ENCODE measurements around the gene ITGB5. TPM values are rescaled to one million over a fixed set of nuclear protein-coding genes. Genes with fewer than 3 reads are reported as not detected.

ITGB5 gene
- total RNA-seq, 1 donor from 2014 or later = not detected

DNA sequence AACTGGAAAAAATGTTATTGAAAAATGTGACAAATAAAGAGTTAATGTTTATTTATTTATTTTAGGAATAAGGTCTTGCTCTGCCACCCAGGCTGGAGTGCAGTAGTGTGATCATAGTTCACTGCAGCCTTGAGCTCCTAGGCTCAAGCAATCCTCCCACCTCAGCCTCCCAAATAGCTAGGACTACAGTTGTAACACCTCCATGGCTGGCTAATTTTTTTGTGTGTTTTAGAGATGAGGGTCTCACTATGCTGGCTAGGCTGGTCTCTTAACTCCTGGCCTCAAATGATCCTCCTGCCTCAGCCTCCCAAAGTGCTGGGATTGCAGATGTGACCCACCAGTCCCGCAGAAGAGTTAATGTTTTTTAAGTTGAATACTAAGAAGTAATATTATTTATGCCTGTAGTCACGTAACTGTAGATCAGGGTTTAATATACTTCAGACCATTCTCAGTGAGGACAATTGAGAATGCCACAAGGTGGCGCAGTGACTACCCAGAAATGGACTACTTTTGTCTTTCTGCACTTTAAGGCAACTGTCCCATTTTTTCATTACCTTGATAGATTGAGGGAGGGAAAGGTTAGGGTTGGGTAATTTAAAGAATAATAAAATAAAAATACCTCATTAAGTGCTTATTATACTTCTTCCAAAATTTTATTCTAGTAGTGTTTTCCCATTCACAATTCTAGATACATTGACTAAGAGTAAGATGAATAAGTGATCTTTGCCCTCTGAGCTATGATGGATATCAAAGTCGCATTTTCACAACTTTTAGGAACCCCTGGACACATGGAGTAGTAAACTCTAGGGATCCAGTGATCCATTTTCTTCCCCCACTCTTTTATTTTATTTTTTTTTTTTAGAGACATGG is 41.4 kb upstream of the ITGB5 start:
- H3K36me3 Mint-ChIP-seq (ENCODE audit: low read depth) = no peaks in the 10 kb centered on the region
- intact Hi-C loops (cut with micrococcal nuclease) = loop anchor here (1.0 to 10.0 kb wide), 5 partner anchors 69 to 659 kb away; no protein-coding TSS in a partner anchor
- peaks cover 10% of the 10 kb centered on the region for H3K27me3 Mint-ChIP-seq
- H3K27ac Mint-ChIP-seq = no peak overlapping the region
- TF ChIP-seq, protein P1, sequence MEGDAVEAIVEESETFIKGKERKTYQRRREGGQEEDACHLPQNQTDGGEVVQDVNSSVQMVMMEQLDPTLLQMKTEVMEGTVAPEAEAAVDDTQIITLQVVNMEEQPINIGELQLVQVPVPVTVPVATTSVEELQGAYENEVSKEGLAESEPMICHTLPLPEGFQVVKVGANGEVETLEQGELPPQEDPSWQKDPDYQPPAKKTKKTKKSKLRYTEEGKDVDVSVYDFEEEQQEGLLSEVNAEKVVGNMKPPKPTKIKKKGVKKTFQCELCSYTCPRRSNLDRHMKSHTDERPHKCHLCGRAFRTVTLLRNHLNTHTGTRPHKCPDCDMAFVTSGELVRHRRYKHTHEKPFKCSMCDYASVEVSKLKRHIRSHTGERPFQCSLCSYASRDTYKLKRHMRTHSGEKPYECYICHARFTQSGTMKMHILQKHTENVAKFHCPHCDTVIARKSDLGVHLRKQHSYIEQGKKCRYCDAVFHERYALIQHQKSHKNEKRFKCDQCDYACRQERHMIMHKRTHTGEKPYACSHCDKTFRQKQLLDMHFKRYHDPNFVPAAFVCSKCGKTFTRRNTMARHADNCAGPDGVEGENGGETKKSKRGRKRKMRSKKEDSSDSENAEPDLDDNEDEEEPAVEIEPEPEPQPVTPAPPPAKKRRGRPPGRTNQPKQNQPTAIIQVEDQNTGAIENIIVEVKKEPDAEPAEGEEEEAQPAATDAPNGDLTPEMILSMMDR (IDR thresholded peaks at IDR 0.05) = no peak
- DNase-seq (no peak), ATAC-seq (ENCODE audit: low read depth) (no peak)
- no peaks in the 10 kb centered on the region for H3K4me1 Mint-ChIP-seq
- H3K4me3 Mint-ChIP-seq = no peak overlapping the region
- POLR2A ChIA-PET = interaction anchor here (0.5 kb wide), 1 partner anchor 457 kb away, joined by 3 read pairs; no protein-coding TSS in a partner anchor
- CTCF ChIA-PET = interaction anchor here (0.6 to 2.0 kb wide), 3 partner anchors 20 to 509 kb away, joined by 3 to 5 read pairs (median 3); no protein-coding TSS in a partner anchor
- H3K9me3 Mint-ChIP-seq = no peaks in the 10 kb centered on the region

GRCh38 chr3:124927574-124928045 is 40.4 kb upstream of the ITGB5 start:
- Mint-ChIP-seq H3K9me3 (no peaks in the 10 kb centered on the region), H3K4me1 (no peaks in the 10 kb centered on the region), H3K36me3 (ENCODE audit: low read depth) (no peaks in the 10 kb centered on the region), H3K4me3 (no peak overlapping the region), H3K27ac (no peak overlapping the region), H3K27me3 (peaks cover 15% of the 10 kb centered on the region)
- ChIA-PET POLR2A (no interaction called here), CTCF (interaction anchor here (0.6 to 2.0 kb wide), 4 partner anchors 15 to 510 kb away, joined by 3 to 5 read pairs (median 3); no protein-coding TSS in a partner anchor)
- ATAC-seq (ENCODE audit: low read depth) = no peak
- no peak for DNase-seq
- intact Hi-C loops (cut with micrococcal nuclease) = loop anchor here (1.0 to 10.0 kb wide), 5 partner anchors 70 to 660 kb away; no protein-coding TSS in a partner anchor
- TF ChIP-seq, protein P1 (IDR thresholded peaks at IDR 0.05) = no peak

DNA sequence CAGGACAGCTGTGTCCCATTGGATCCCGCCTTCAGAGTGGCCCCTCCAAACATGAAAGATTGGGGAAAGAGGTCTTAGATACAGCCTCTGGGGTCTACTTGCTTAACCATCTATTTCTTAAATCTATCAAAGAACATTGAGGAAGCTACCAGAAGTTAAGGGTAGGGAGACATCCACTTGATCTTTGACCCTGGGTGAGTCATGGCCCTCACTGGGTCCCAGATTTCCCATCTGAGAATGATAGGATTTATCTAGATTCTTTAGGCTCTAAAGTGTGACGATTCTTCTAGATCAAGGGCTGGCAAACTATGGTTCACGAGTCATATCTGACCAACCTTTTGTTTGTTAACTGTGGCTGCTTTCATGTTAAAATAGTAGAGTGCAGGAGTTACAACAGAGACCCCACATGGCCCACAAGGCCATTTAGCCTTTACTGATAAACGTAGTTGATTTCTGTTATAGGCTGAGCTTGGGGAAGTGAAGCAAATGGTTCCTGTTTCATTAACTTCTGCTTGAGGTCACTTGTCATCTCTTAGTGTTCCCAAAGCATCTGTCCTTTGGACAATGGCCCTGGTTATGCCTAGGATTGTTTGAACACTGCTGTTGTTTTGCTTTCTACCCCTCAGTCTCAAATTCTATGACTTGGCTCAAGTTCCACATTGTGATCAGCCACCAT is 39.4 kb upstream of the ITGB5 start:
- POLR2A ChIA-PET = no interaction called here
- TF ChIP-seq, protein P1 (IDR thresholded peaks at IDR 0.05) = no peak
- H3K9me3 Mint-ChIP-seq = no peaks in the 10 kb centered on the region

DNA sequence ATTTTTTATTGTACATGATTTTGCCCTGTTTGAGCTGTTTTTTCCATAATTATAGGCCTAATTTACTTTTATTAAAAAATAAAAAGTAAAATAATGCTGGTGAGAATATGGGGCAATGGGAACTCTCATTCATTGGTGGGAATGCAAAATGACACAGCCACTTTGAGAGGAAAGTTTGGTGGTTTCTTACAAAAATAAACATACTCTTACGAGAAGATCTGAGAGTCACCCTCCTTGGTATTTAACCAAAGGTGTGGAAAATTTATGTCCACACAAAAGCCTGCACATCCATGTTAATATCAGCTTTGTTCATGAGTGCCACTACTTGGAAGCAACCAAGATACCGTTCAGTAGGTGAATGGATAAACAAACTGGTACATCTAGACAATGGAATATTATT is 37.6 kb upstream of the ITGB5 start:
- TF ChIP-seq, protein P1 (IDR thresholded peaks at IDR 0.05) = no peak
- Mint-ChIP-seq H3K27me3 (peaks cover 14% of the 10 kb centered on the region), H3K4me1 (no peaks in the 10 kb centered on the region), H3K27ac (no peak overlapping the region), H3K9me3 (no peaks in the 10 kb centered on the region), H3K4me3 (no peak overlapping the region), H3K36me3 (ENCODE audit: low read depth) (no peaks in the 10 kb centered on the region)
- DNase-seq (no peak), ATAC-seq (ENCODE audit: low read depth) (no peak)
- ChIA-PET POLR2A (no interaction called here), CTCF (interaction anchor here (1.1 kb wide), 1 partner anchor 511 kb away, joined by 3 read pairs; no protein-coding TSS in a partner anchor)
- intact Hi-C loops (cut with micrococcal nuclease) = loop anchor here (5.0 to 10.0 kb wide), 3 partner anchors 73 to 663 kb away; no protein-coding TSS in a partner anchor

More for the DNA sequence above, 39.4 kb upstream of the ITGB5 start:
- intact Hi-C loops (cut with micrococcal nuclease) = loop anchor here (5.0 to 10.0 kb wide), 3 partner anchors 71 to 661 kb away; no protein-coding TSS in a partner anchor
- Mint-ChIP-seq H3K27ac (no peak overlapping the region), H3K27me3 (peaks cover 14% of the 10 kb centered on the region), H3K36me3 (ENCODE audit: low read depth) (no peaks in the 10 kb centered on the region), H3K4me3 (no peak overlapping the region), H3K4me1 (no peaks in the 10 kb centered on the region)
- CTCF ChIA-PET = interaction anchor here (1.3 kb wide), 1 partner anchor 16 kb away, joined by 3 read pairs; no protein-coding TSS in a partner anchor
- ATAC-seq (ENCODE audit: low read depth) (no peak), DNase-seq (no peak)
